ENCODE data around the gene IMMP2L. TPM values are rescaled to one million over a fixed set of nuclear protein-coding genes. Genes with fewer than 3 reads are reported as not detected.
"Not testable (repeated sequence)": the region's sequence is repeated elsewhere in the genome, so short reads cannot be mapped to it uniquely, and the experiment has no call there.

The IMMP2L gene
- total RNA-seq, 1 donor from 2014 or later, result 29.7 TPM

- Mint-ChIP-seq H3K36me3 (ENCODE audit: insufficient read depth) (peaks cover 8% of the 10 kb centered on the region), H3K27me3 (no peaks in the 10 kb centered on the region), H3K4me3 (ENCODE audit: low read depth) (no peak overlapping the region), H3K9me3 (ENCODE audit: low read depth) (peaks cover 9% of the 10 kb centered on the region), H3K27ac (no peak overlapping the region), H3K4me1 (ENCODE audit: low read depth) (peaks cover 3% of the 10 kb centered on the region)
- TF ChIP-seq CTCF (IDR thresholded peaks at IDR 0.05; ENCODE audit: unreplicated experiment), result no peak
- DNase-seq (ENCODE audit: low spot score, unreplicated experiment), result no peak
These were observed 87.4 kb downstream of the IMMP2L start for GRCh38 chr7:111474723-111475418.

DNA sequence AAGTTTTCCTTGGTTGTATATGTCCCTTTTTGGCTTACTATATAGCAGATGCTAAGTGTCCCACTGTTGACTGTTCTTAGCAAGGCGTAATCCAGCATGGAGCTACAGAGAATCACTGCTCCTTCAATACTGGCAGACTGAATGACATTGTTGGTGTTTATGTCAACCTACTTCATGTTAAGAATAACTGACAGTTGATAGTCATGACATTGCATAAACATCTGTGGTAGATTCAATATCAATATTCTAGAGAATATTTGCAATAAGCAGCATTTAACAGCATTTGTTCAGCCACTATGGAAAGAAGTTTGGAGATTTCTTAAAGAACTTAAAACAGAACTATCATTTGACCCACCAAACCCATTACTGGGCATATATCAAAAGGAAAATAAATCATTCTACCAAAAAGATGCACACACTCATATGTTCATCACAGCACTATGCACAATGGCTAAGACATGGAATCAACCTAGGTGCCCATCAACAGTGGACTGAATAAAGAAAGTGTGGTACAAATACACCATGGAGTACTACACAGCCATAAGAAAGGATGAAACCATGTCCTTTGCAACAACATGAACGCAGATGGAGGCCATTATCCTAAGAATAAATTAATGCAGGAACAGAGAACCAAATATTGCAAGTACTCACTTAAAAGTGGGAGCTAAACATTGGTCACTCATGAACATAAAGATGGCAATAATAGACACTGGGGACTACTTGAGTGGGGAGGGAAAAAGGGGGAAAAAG lies 88.7 kb downstream of the IMMP2L start:
- Mint-ChIP-seq H3K4me3 (ENCODE audit: low read depth) (no peak overlapping the region), H3K4me1 (ENCODE audit: low read depth) (peaks cover 3% of the 10 kb centered on the region), H3K9me3 (ENCODE audit: low read depth) (peaks cover 12% of the 10 kb centered on the region), H3K27ac (no peak overlapping the region), H3K27me3 (no peaks in the 10 kb centered on the region), H3K36me3 (ENCODE audit: insufficient read depth) (peaks cover 10% of the 10 kb centered on the region)
- DNase-seq (ENCODE audit: low spot score, unreplicated experiment), result no peak
- no peak for TF ChIP-seq CTCF (IDR thresholded peaks at IDR 0.05; ENCODE audit: unreplicated experiment)

DNA sequence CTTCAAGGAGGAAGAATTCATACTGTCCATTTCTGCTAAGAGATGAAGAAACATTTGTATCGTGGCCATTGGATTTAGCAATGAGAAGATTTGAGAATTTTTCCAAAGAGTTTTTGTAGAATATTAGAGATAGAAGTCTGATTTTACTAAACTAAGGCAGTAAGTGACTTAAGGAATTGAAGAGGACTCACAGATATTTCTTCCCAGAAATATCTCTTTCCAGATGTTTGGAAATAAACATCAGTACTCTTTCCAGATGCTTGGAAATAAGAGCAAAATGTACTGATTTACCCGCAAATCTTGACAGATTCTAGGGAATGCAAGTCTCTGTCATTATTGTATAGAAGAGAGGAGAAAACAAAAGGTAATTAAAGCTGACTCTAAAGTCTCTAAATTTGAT lies 91.3 kb downstream of the IMMP2L start:
- Mint-ChIP-seq H3K9me3 (ENCODE audit: low read depth) (peaks cover 12% of the 10 kb centered on the region), H3K4me1 (ENCODE audit: low read depth) (peaks cover 3% of the 10 kb centered on the region), H3K4me3 (ENCODE audit: low read depth) (no peak overlapping the region), H3K27me3 (no peaks in the 10 kb centered on the region), H3K36me3 (ENCODE audit: insufficient read depth) (peaks cover 10% of the 10 kb centered on the region), H3K27ac (no peak overlapping the region)
- TF ChIP-seq CTCF (IDR thresholded peaks at IDR 0.05; ENCODE audit: unreplicated experiment), result no peak
- no peak for DNase-seq (ENCODE audit: low spot score, unreplicated experiment)

- not testable (repeated sequence) for H3K27me3 Mint-ChIP-seq; H3K27ac Mint-ChIP-seq; DNase-seq (ENCODE audit: low spot score, unreplicated experiment)
These were observed 92.4 kb downstream of the IMMP2L start for GRCh38 chr7:111469894-111470293.

DNA sequence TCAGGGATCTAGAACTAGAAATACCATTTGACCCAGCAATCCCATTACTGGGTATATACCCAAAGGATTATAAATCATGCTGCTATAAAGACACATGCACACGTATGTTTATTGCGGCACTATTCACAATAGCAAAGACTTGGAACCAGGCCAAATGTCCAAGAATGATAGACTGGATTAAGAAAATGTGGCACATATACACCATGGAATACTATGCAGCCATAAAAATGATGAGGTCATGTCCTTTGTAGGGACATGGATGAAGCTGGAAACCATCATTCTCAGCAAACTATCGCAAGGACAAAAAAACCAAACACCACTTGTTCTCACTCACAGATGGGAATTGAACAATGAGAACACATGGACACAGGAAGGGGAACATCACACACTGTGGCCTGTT lies 96.5 kb downstream of the IMMP2L start:
- not testable (repeated sequence) for H3K27ac Mint-ChIP-seq; H3K36me3 Mint-ChIP-seq (ENCODE audit: insufficient read depth); DNase-seq (ENCODE audit: low spot score, unreplicated experiment); H3K27me3 Mint-ChIP-seq; H3K9me3 Mint-ChIP-seq (ENCODE audit: low read depth); H3K4me1 Mint-ChIP-seq (ENCODE audit: low read depth); H3K4me3 Mint-ChIP-seq (ENCODE audit: low read depth)

More at GRCh38 chr7:111469894-111470293, 92.4 kb downstream of the IMMP2L start:
- H3K4me1 Mint-ChIP-seq (ENCODE audit: low read depth); H3K4me3 Mint-ChIP-seq (ENCODE audit: low read depth): not testable (repeated sequence)
- H3K9me3 Mint-ChIP-seq (ENCODE audit: low read depth), result peaks cover 12% of the 10 kb centered on the region
- peaks cover 11% of the 10 kb centered on the region for H3K36me3 Mint-ChIP-seq (ENCODE audit: insufficient read depth)

DNA sequence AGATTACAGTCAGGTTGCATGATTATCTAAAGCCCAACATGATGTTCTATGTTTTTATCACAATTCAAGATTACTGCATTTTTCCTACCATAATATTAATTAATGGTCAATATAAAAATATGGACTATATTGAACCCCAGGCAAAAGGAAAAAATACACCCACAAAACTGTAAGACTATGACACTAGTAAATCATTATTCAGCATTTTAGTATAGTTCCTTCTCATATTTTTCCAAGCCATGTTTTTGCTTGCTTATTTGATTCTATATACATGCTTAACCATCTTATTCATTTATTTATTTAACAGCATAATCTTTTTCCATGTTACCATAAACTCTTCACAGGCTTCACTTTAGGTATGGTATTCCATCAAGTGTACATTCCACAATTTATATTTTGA lies 101.6 kb downstream of the IMMP2L start:
- Mint-ChIP-seq H3K27ac (no peak overlapping the region), H3K36me3 (ENCODE audit: insufficient read depth) (peaks cover 1% of the 10 kb centered on the region), H3K4me1 (ENCODE audit: low read depth) (peaks cover 14% of the 10 kb centered on the region), H3K4me3 (ENCODE audit: low read depth) (no peak overlapping the region), H3K9me3 (ENCODE audit: low read depth) (no peaks in the 10 kb centered on the region), H3K27me3 (no peaks in the 10 kb centered on the region)
- no peak for DNase-seq (ENCODE audit: low spot score, unreplicated experiment)
- no peak for TF ChIP-seq CTCF (IDR thresholded peaks at IDR 0.05; ENCODE audit: unreplicated experiment)

All from progenitor cell of endocrine pancreas (in vitro differentiated cells).